ENCODE results near the gene SCYL2.
"Not testable (repeated sequence)": the region's sequence is repeated elsewhere in the genome, so short reads cannot be mapped to it uniquely, and the experiment has no call there.

SCYL2 gene

GRCh38 chr12:100329800-100330199, 62.8 kb downstream of the SCYL2 start:
- no peak for DNase-seq

GRCh38 chr12:100331871-100332270, 64.9 kb downstream of the SCYL2 start:
- DNase-seq = no peak

GRCh38 chr12:100332852-100333251, 65.9 kb downstream of the SCYL2 start:
- DNase-seq = no peak

- no peak for DNase-seq
Measured at GRCh38 chr12:100337299-100337698, 70.3 kb downstream of the SCYL2 start.

GRCh38 chr12:100337727-100338126, 70.8 kb downstream of the SCYL2 start:
- DNase-seq = no peak

- DNase-seq = no peak
Measured at GRCh38 chr12:100339071-100339470, 72.1 kb downstream of the SCYL2 start.

- DNase-seq = not testable (repeated sequence)
Measured at GRCh38 chr12:100342897-100343296, 75.9 kb downstream of the SCYL2 start.

GRCh38 chr12:100344351-100344750, 77.4 kb downstream of the SCYL2 start:
- DNase-seq = not testable (repeated sequence)

- no peak for DNase-seq
Measured at GRCh38 chr12:100345020-100345767, 78.2 kb downstream of the SCYL2 start.

GRCh38 chr12:100346660-100347059, 79.7 kb downstream of the SCYL2 start:
- no peak for DNase-seq

- DNase-seq = no peak
Measured at GRCh38 chr12:100348657-100349454, 81.9 kb downstream of the SCYL2 start.

GRCh38 chr12:100356644-100357223, 89.8 kb downstream of the SCYL2 start, which contains the start of gene SLC17A8:
SLC17A8 (plus strand) TSS chr12:100357074; CDS start chr12:100357392, 318 bp downstream.
- no peak for DNase-seq

GRCh38 chr12:100359248-100359647, 92.3 kb downstream of the SCYL2 start:
- no peak for DNase-seq

- no peak for DNase-seq
Measured at GRCh38 chr12:100359822-100360221, 92.8 kb downstream of the SCYL2 start.

GRCh38 chr12:100360450-100360849, 93.5 kb downstream of the SCYL2 start:
- no peak for DNase-seq

GRCh38 chr12:100364324-100364723, 97.3 kb downstream of the SCYL2 start:
- no peak for DNase-seq

GRCh38 chr12:100365411-100365810, 98.4 kb downstream of the SCYL2 start:
- DNase-seq = no peak

- no peak for DNase-seq
Measured at GRCh38 chr12:100368066-100368465, 101.1 kb downstream of the SCYL2 start.

- no peak for DNase-seq
Measured at GRCh38 chr12:100371146-100371545, 104.2 kb downstream of the SCYL2 start.

GRCh38 chr12:100372853-100373640, 106.1 kb downstream of the SCYL2 start:
- DNase-seq = no peak

- DNase-seq = no peak
Measured at GRCh38 chr12:100375038-100375735, 108.2 kb downstream of the SCYL2 start.

GRCh38 chr12:100376161-100376560, 109.2 kb downstream of the SCYL2 start:
- no peak for DNase-seq
